GM21526 (cell line): ENCODE data around the gene KCNN3.

ENCODE experiments used
- ATAC-seq: cut with Tn5 transposase; IDR thresholded peaks from one replicate; pipeline ENCODE4 v1.9.1; 2021; ENCODE audit warnings: moderate library complexity; ENCODE audit not compliant: unreplicated experiment, low FRiP score

The KCNN3 gene

GRCh38 chr1:154739654-154740053 lies 130.4 kb downstream of the KCNN3 start:
- no peak for ATAC-seq

- no peak for ATAC-seq
Measured at GRCh38 chr1:154736841-154737240, 133.2 kb downstream of the KCNN3 start.

- ATAC-seq: no peak
Measured at GRCh38 chr1:154735804-154736168, 134.3 kb downstream of the KCNN3 start.

- ATAC-seq: no peak
Measured at GRCh38 chr1:154735061-154735803, 134.8 kb downstream of the KCNN3 start.

- ATAC-seq: no peak
Measured at GRCh38 chr1:154733621-154734020, 136.5 kb downstream of the KCNN3 start.

- ATAC-seq: no peak
Measured at GRCh38 chr1:154730986-154731489, 139.0 kb downstream of the KCNN3 start.

- ATAC-seq: no peak
Measured at GRCh38 chr1:154730259-154730658, 139.8 kb downstream of the KCNN3 start.

- no peak for ATAC-seq
Measured at GRCh38 chr1:154729577-154729976, 140.5 kb downstream of the KCNN3 start.

- ATAC-seq: no peak
Measured at GRCh38 chr1:154729031-154729442, 141.0 kb downstream of the KCNN3 start.

- no peak for ATAC-seq
Measured at GRCh38 chr1:154726896-154727753, 143.0 kb downstream of the KCNN3 start.

- no peak for ATAC-seq
Measured at GRCh38 chr1:154726443-154726842, 143.6 kb downstream of the KCNN3 start.

GRCh38 chr1:154725865-154726264 lies 144.2 kb downstream of the KCNN3 start:
- no peak for ATAC-seq

- no peak for ATAC-seq
Measured at GRCh38 chr1:154720328-154721297, 149.5 kb downstream of the KCNN3 start.

- ATAC-seq: no peak
Measured at GRCh38 chr1:154719586-154720327, 150.3 kb downstream of the KCNN3 start.

- no peak for ATAC-seq
Measured at GRCh38 chr1:154718566-154718965, 151.5 kb downstream of the KCNN3 start.

GRCh38 chr1:154717528-154717924 lies 152.6 kb downstream of the KCNN3 start:
- no peak for ATAC-seq

- no peak for ATAC-seq
Measured at GRCh38 chr1:154716614-154717527, 153.2 kb downstream of the KCNN3 start.

- no peak for ATAC-seq
Measured at GRCh38 chr1:154716011-154716410, 154.1 kb downstream of the KCNN3 start.

- no peak for ATAC-seq
Measured at GRCh38 chr1:154715385-154715784, 154.7 kb downstream of the KCNN3 start.
